Natural killer cell (primary cell): ENCODE data around the gene ATXN7L2. TPM values are rescaled to one million over a fixed set of nuclear protein-coding genes. Genes with fewer than 3 reads are reported as not detected.

Source experiments
- ATAC-seq, 3 donors: fragments of 150-1000 bp in 2 of 3; fragments of 200-7000 bp in 1 of 3; cut with Tn5 transposase; 1 replicate in 1 of 3; 2 replicates in 2 of 3; pipeline ENCODE4 v1.10.0; 2021; ENCODE audit warnings: mild to moderate bottlenecking in 2 of 3, moderate library complexity in 2 of 3
- DNase-seq, 2 donors: peaks; one replicate each; pipeline versions ENCODE4 v3.0.0 to v3.0.0-alpha.2; 2013 to 2021; ENCODE audit warnings: mixed read lengths in 1 of 2
- H3K27ac ChIP-seq: one replicate; pipeline ENCODE4 v1.5.1; 2013; ENCODE audit warnings: mild to moderate bottlenecking, low read length
- H3K27me3 ChIP-seq: one replicate; pipeline ENCODE4 v1.6.1; 2013; ENCODE audit warnings: low read length; ENCODE audit not compliant: control insufficient read depth, insufficient read depth
- H3K36me3 ChIP-seq: one replicate; pipeline ENCODE4 v1.6.1; 2013; ENCODE audit warnings: low read length; ENCODE audit not compliant: control insufficient read depth, insufficient read depth
- H3K4me1 ChIP-seq: one replicate; pipeline ENCODE4 v1.6.1; 2013; ENCODE audit warnings: low read length; ENCODE audit not compliant: control insufficient read depth, insufficient read depth
- H3K4me3 ChIP-seq: one replicate; pipeline ENCODE4 v1.5.1; 2013; ENCODE audit warnings: low read length
- H3K9me3 ChIP-seq: one replicate; pipeline ENCODE4 v1.6.1; 2013; ENCODE audit warnings: low read length; ENCODE audit not compliant: control insufficient read depth, insufficient read depth
- H3K27ac Mint-ChIP-seq, 2 donors: one replicate each; pipeline ENCODE4 v1.8.0; 2022; ENCODE audit warnings: mild to moderate bottlenecking in 2 of 2, mixed read lengths in 2 of 2, moderate library complexity in 1 of 2
- H3K27me3 Mint-ChIP-seq, 2 donors: one replicate each; pipeline ENCODE4 v1.8.0; 2022; ENCODE audit warnings: low read depth in 2 of 2, mixed read lengths in 2 of 2
- H3K36me3 Mint-ChIP-seq: one replicate; pipeline ENCODE4 v1.8.0; 2022; ENCODE audit warnings: mixed read lengths
- H3K4me1 Mint-ChIP-seq, 2 donors: one replicate each; pipeline ENCODE4 v1.8.0; 2022; ENCODE audit warnings: mixed read lengths in 2 of 2
- H3K4me3 Mint-ChIP-seq: one replicate; pipeline ENCODE4 v1.8.0; 2022; ENCODE audit warnings: mild to moderate bottlenecking, moderate library complexity, mixed read lengths
- H3K9me3 Mint-ChIP-seq, 2 donors: one replicate each; pipeline ENCODE4 v1.8.0; 2022; ENCODE audit warnings: mixed read lengths in 2 of 2
- WGBS: methylation state at CpG from one replicate; pipeline ENCODE4 v1.1.7; 2013; ENCODE audit warnings: missing lambda C conversion rate; ENCODE audit not compliant: insufficient coverage; 5-methylcytosine and 5-hydroxymethylcytosine counted together
- intact Hi-C: fragments of 100-400 bp; cut with micrococcal nuclease; formaldehyde crosslinking; loops from one replicate; pipeline ENCODE4 v1.14.2; 2022
- total RNA-seq, 4 donors: library from RNA; stranded (reverse); fragments of 120-200 nt in 1 of 4; gene quantifications; one replicate each; pipeline versions ENCODE4 v1.2.3 to v1.2.4, GENCODE V29; 2013 to 2022
- TF ChIP-seq, protein P1 (sequence below): fragments of 200-600 bp; IDR thresholded peaks from one replicate; pipeline ENCODE4 v1.8.0; 2022; ENCODE audit warnings: antibody characterized with exemption

The ATXN7L2 gene
- total RNA-seq, 3 donors from 2014 or later (not counting 1 experiment from before 2014, with no cell fraction given): 16.4 to 18.5 (median 18.3) TPM

DNA sequence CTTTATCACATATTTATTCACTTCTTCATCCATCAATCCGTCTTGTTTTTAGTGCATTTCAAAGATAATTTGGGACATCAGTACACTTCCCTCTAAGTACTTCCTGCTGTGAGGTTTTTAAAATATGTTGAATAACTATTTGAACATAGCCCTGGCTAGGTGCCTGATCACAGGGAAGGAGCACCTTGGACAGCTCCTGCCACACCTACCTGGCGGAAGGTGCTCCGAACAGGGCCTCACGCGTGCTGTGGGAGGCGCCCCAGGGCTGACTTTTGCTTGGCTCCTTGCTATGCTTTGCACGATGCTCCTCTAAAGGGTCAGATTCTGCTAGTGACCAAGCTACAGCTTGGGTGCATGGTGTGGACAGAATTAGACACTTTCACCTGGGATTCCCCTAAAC, 4.9 kb upstream of the ATXN7L2 start:
- no peak for ATAC-seq
- H3K4me3 Mint-ChIP-seq: no peak overlapping the region
- H3K27me3 Mint-ChIP-seq: peaks cover 30 to 39% of the 10 kb centered on the region in 2 donors
- TF ChIP-seq, protein P1, sequence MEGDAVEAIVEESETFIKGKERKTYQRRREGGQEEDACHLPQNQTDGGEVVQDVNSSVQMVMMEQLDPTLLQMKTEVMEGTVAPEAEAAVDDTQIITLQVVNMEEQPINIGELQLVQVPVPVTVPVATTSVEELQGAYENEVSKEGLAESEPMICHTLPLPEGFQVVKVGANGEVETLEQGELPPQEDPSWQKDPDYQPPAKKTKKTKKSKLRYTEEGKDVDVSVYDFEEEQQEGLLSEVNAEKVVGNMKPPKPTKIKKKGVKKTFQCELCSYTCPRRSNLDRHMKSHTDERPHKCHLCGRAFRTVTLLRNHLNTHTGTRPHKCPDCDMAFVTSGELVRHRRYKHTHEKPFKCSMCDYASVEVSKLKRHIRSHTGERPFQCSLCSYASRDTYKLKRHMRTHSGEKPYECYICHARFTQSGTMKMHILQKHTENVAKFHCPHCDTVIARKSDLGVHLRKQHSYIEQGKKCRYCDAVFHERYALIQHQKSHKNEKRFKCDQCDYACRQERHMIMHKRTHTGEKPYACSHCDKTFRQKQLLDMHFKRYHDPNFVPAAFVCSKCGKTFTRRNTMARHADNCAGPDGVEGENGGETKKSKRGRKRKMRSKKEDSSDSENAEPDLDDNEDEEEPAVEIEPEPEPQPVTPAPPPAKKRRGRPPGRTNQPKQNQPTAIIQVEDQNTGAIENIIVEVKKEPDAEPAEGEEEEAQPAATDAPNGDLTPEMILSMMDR: no peak
- H3K4me1 Mint-ChIP-seq: peaks cover 8 to 13% of the 10 kb centered on the region in 2 donors
- H3K27ac ChIP-seq: no peak overlapping the region
- H3K36me3 Mint-ChIP-seq: no peaks in the 10 kb centered on the region
- H3K4me3 ChIP-seq: no peak overlapping the region
- H3K27ac Mint-ChIP-seq: no peak overlapping the region
- DNase-seq: peak in 1 of 2 donors; percentile 67
- peaks cover 5% of the 10 kb centered on the region for H3K27me3 ChIP-seq
- peaks cover 12% of the 10 kb centered on the region for H3K4me1 ChIP-seq
- no peaks in the 10 kb centered on the region for H3K9me3 ChIP-seq
- intact Hi-C loops: no loop called here
- no peaks in the 10 kb centered on the region for H3K36me3 ChIP-seq
- no peaks in the 10 kb centered on the region for H3K9me3 Mint-ChIP-seq
- 12% methylated on average over 6 of the region's 7 CpGs for WGBS

DNA sequence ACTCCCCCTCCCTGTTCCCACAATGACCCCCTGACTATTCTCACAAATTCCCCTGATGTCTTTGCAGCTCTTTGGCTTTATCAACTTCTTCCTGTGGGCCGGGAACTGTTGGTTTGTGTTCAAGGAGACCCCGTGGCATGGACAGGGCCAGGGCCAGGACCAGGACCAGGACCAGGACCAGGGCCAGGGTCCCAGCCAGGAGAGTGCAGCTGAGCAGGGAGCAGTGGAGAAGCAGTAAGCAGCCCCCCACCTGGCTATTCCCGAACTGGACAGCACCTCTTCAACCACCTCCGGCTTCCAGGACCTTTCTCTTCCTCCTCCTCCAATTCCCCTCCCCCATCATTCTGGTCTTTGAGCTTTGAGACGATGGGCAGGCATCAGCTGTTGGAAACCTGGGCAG, 4.4 kb upstream of the ATXN7L2 start:
- no peaks in the 10 kb centered on the region for H3K9me3 Mint-ChIP-seq
- DNase-seq (no peak), ATAC-seq (no peak)
- no peaks in the 10 kb centered on the region for H3K36me3 Mint-ChIP-seq
- 62% methylated on average over 5 of the region's 5 CpGs for WGBS
- H3K27ac Mint-ChIP-seq: no peak overlapping the region
- H3K4me3 Mint-ChIP-seq: no peak overlapping the region
- no peak overlapping the region for H3K4me3 ChIP-seq
- no peaks in the 10 kb centered on the region for H3K36me3 ChIP-seq
- intact Hi-C loops: no loop called here
- H3K27ac ChIP-seq: no peak overlapping the region
- H3K27me3 Mint-ChIP-seq: peaks cover 30 to 39% of the 10 kb centered on the region in 2 donors
- H3K27me3 ChIP-seq: peaks cover 5% of the 10 kb centered on the region
- peaks cover 15% of the 10 kb centered on the region for H3K4me1 ChIP-seq
- H3K4me1 Mint-ChIP-seq: peaks cover 12 to 16% of the 10 kb centered on the region in 2 donors
- no peaks in the 10 kb centered on the region for H3K9me3 ChIP-seq
- TF ChIP-seq, protein P1: no peak

DNA sequence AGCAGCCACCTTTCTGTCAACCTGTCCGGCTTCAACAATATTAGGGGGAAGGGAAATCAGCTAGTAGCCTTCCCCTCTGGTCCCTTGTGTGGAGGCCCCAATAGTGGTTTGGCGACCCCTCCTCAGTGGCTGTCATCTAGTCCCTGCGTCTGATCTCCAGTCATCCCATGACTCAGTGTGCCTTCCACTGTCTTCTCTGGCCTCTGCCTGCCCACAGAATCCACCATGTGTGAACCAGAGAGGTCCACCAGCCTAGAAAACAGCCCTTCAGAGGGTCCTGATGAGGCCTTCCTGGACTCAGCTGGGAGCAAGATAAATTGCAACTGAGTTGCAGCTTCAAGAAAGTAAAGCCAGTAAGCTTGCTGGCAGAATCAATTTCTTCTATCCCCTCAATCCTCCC, 3.8 kb upstream of the ATXN7L2 start:
- TF ChIP-seq, protein P1: no peak

DNA sequence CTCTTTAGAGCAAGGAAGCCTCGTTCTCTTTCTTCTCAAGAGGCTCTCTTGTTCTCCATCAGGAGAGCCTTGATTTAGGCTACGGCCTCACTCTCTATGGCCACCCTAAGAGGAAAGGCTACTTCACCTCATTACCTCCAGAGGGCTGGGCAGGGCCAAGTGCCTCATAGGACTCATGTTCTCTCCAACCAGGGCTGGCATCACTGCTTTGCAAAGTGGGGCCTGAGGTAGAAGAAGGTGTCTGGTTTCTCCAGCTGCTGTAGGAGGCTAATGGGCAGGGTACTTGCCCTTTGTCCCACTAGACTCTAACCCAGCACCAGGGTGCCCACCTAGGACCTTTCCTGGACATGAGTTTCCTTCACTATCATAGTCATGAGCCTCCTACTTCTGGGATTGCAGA, 2.1 kb upstream of the ATXN7L2 start:
- no peaks in the 10 kb centered on the region for H3K9me3 Mint-ChIP-seq
- no peaks in the 10 kb centered on the region for H3K36me3 ChIP-seq
- H3K4me1 Mint-ChIP-seq: peaks cover 22 to 24% of the 10 kb centered on the region in 2 donors
- TF ChIP-seq, protein P1: no peak
- intact Hi-C loops: loop anchor here (5.0 kb wide), 1 partner anchor 234 kb away; the partner anchor contains the start of gene CELSR2
- peaks cover 5% of the 10 kb centered on the region for H3K27me3 ChIP-seq
- DNase-seq (no peak), ATAC-seq (no peak)
- no peak overlapping the region for H3K27ac Mint-ChIP-seq
- 85% methylated on average over 2 of the region's 2 CpGs for WGBS
- no peak overlapping the region for H3K4me3 Mint-ChIP-seq
- no peaks in the 10 kb centered on the region for H3K36me3 Mint-ChIP-seq
- peaks cover 22% of the 10 kb centered on the region for H3K4me1 ChIP-seq
- H3K4me3 ChIP-seq: no peak overlapping the region
- H3K9me3 ChIP-seq: no peaks in the 10 kb centered on the region
- H3K27me3 Mint-ChIP-seq: peaks cover 23 to 28% of the 10 kb centered on the region in 2 donors
- no peak overlapping the region for H3K27ac ChIP-seq

More for the DNA sequence above, 3.8 kb upstream of the ATXN7L2 start:
- ATAC-seq (no peak), DNase-seq (no peak)
- Mint-ChIP-seq H3K4me1 (peaks cover 18 to 22% of the 10 kb centered on the region in 2 donors), H3K9me3 (no peaks in the 10 kb centered on the region), H3K4me3 (no peak overlapping the region), H3K27me3 (peaks cover 30 to 39% of the 10 kb centered on the region in 2 donors), H3K27ac (no peak overlapping the region), H3K36me3 (no peaks in the 10 kb centered on the region)
- Histone ChIP-seq H3K27ac (no peak overlapping the region), H3K27me3 (peaks cover 5% of the 10 kb centered on the region), H3K36me3 (no peaks in the 10 kb centered on the region), H3K4me1 (peaks cover 21% of the 10 kb centered on the region), H3K4me3 (no peak overlapping the region), H3K9me3 (no peaks in the 10 kb centered on the region)
- intact Hi-C loops: loop anchor here (5.0 kb wide), 1 partner anchor 233 kb away; the partner anchor contains the start of gene CELSR2
- WGBS: 82% methylated on average over 3 of the region's 3 CpGs
